HG03460 (cell line): ENCODE measurements around the gene HOXC10.

Experiments used
- ATAC-seq: cut with Tn5 transposase; IDR thresholded peaks from one replicate; pipeline ENCODE4 v1.9.1; 2021; ENCODE audit not compliant: unreplicated experiment

Gene HOXC10

GRCh38 chr12:53964315-53964713 lies 20.6 kb upstream of the HOXC10 start:
- no peak for ATAC-seq

- ATAC-seq = no peak
Measured at GRCh38 chr12:53965281-53966084, 19.5 kb upstream of the HOXC10 start.

- no peak for ATAC-seq
Measured at GRCh38 chr12:53966085-53966384, 18.9 kb upstream of the HOXC10 start.

GRCh38 chr12:53966385-53967133 lies 18.4 kb upstream of the HOXC10 start:
- no peak for ATAC-seq

GRCh38 chr12:53967421-53967925 lies 17.5 kb upstream of the HOXC10 start:
- no peak for ATAC-seq

- ATAC-seq = no peak
Measured at GRCh38 chr12:53968214-53969127, 16.5 kb upstream of the HOXC10 start.

GRCh38 chr12:53969588-53970259 lies 15.2 kb upstream of the HOXC10 start:
- ATAC-seq = no peak

GRCh38 chr12:53970451-53970850 lies 14.5 kb upstream of the HOXC10 start:
- no peak for ATAC-seq

GRCh38 chr12:53971129-53971528 lies 13.8 kb upstream of the HOXC10 start:
- no peak for ATAC-seq

GRCh38 chr12:53971686-53972085 lies 13.3 kb upstream of the HOXC10 start:
- no peak for ATAC-seq

GRCh38 chr12:53972152-53972702 lies 12.7 kb upstream of the HOXC10 start:
- ATAC-seq = no peak

GRCh38 chr12:53972722-53973235 lies 12.2 kb upstream of the HOXC10 start, which contains the start of gene HOXC11:
HOXC11 (plus strand) TSS chr12:53973126; CDS start chr12:53973242, 116 bp downstream.
- no peak for ATAC-seq

- ATAC-seq = no peak
Measured at GRCh38 chr12:53973236-53974042, 11.5 kb upstream of the HOXC10 start.

- no peak for ATAC-seq
Measured at GRCh38 chr12:53974084-53975063, 10.6 kb upstream of the HOXC10 start, which contains the start of gene HOTAIR. HOTAIR (minus strand) TSS chr12:53974954.

GRCh38 chr12:53975064-53975471 lies 9.9 kb upstream of the HOXC10 start:
- no peak for ATAC-seq

GRCh38 chr12:53975479-53976152 lies 9.3 kb upstream of the HOXC10 start:
- no peak for ATAC-seq

GRCh38 chr12:53976172-53976822 lies 8.6 kb upstream of the HOXC10 start:
- ATAC-seq = no peak
